K562 (cell line): ENCODE results near the gene SLTM. TPM values are rescaled to one million over a fixed set of nuclear protein-coding genes. Genes with fewer than 3 reads are reported as not detected.

ENCODE experiments used
- ARID3B ChIP-seq: fragments of 250-450 bp; sonication (Bioruptor Pico); IDR thresholded peaks from 2 replicates; pipeline ENCODE4 v1.4.0; 2020; ENCODE audit warnings: borderline replicate concordance
- CHD1 ChIP-seq: fragments of 200-600 bp; sonication (generic); IDR thresholded peaks from one replicate; pipeline ENCODE4 v1.6.1; 2012; ENCODE audit warnings: mild to moderate bottlenecking, moderate library complexity, low read length, inconsistent platforms
- GTF2F1 ChIP-seq: IDR thresholded peaks from 2 replicates; pipeline ENCODE4 v1.6.1; 2011; ENCODE audit warnings: low read depth, low read length, improper control_type of control experiment
- GTF3C2 ChIP-seq: IDR thresholded peaks from 3 replicates; pipeline ENCODE4 v1.6.1; 2011; ENCODE audit warnings: borderline replicate concordance, mild to moderate bottlenecking, moderate library complexity; ENCODE audit not compliant: insufficient read length; ENCODE audit errors: extremely low read depth
- HNRNPLL ChIP-seq: fragments of 200-400 bp; formaldehyde crosslinking; IDR thresholded peaks from 2 replicates; pipeline ENCODE4 v1.6.1; 2017; ENCODE audit warnings: low read length, low read depth, mild to moderate bottlenecking; ENCODE audit not compliant: poor library complexity, severe bottlenecking
- MAFG ChIP-seq: fragments of 450-650 bp; conservative IDR thresholded peaks from 2 replicates; pipeline ENCODE4 v1.6.1; 2016; ENCODE audit warnings: missing genetic modification characterization, missing compliant biosample characterization
- RNF219 ChIP-seq: fragments of 250-450 bp; sonication (Bioruptor Pico); IDR thresholded peaks from 2 replicates; pipeline ENCODE4 v1.5.0; 2022; ENCODE audit warnings: mild to moderate bottlenecking
- RREB1 ChIP-seq: fragments of 250-450 bp; sonication (Bioruptor Pico); IDR thresholded peaks from 2 replicates; pipeline ENCODE4 v1.4.0; 2020
- TCF7 ChIP-seq: sonication (generic); IDR thresholded peaks from 2 replicates; pipeline ENCODE4 v1.6.1; 2016; ENCODE audit warnings: antibody characterized with exemption, borderline replicate concordance
- ZBTB1 ChIP-seq: sonication (generic); formaldehyde crosslinking; IDR thresholded peaks from 2 replicates; pipeline ENCODE4 v1.8.1; 2023; ENCODE audit warnings: missing genetic modification reagents, low read depth, mild to moderate bottlenecking, borderline replicate concordance
- ZBTB2 ChIP-seq: fragments of 450-650 bp; IDR thresholded peaks from 2 replicates; pipeline ENCODE4 v1.6.1; 2016; ENCODE audit warnings: antibody characterized with exemption
- polyA plus RNA-seq, 8 experiments: library from polyadenylated mRNA; depleted of rRNA in 4 of 8; stranded (reverse) in 5 of 8; unstranded in 3 of 8; fragments of >200 nt; fragmentation: Nextera tagmentation in 2 of 8; fragmentation: Illumina TruSeq in 1 of 8; extraction: Ambion mirVana in 2 of 8; extraction: Trizol in 1 of 8; gene quantifications; 2 replicates each; pipeline versions ENCODE4 v1.2.1 to v1.2.3, GENCODE V29; 2011 to 2014; ENCODE audit warnings: inconsistent platforms in 1 of 8, missing spikeins in 1 of 8
- total RNA-seq, 7 experiments: library from RNA; depleted of rRNA in 6 of 7; stranded (reverse); fragments of >200 nt in 6 of 7; fragmentation: Illumina TruSeq in 2 of 7; extraction: Trizol in 2 of 7; gene quantifications; 2 replicates each; pipeline versions ENCODE4 v1.2.1 to v1.2.3, GENCODE V29; 2011 to 2021; ENCODE audit warnings: low replicate concordance in 1 of 7

The SLTM gene
- total and polyA plus RNA-seq, 9 of the 15 experiments (the other 6 are each of a cell fraction or from before 2014, with no cell fraction given), result 39.5 to 163 (median 102) TPM

- TF ChIP-seq ZBTB2 (peak; percentile 46; the same call in 1 of the 2 replicates), RREB1 (CRISPR knock-in tag) (peak; percentile 25; the same call in 1 of the 2 replicates), MAFG (tag) (peak; percentile 98), RNF219 (no peak), CHD1 (peak; percentile 99), GTF2F1 (peak; percentile 88; the same call in 1 of the 2 replicates), ARID3B (CRISPR knock-in tag) (no peak), GTF3C2 (no peak), TCF7 (peak; percentile 38; the same call in 1 of the 2 replicates), ZBTB1 (CRISPR knock-in tag) (peak; percentile 26; the same call in 1 of the 2 replicates), HNRNPLL (peak; percentile 96)
Measured at GRCh38 chr15:58933281-58934113, at the start of gene SLTM (continued).
